ENCODE measurements around the gene DLGAP5.

The DLGAP5 gene

DNA sequence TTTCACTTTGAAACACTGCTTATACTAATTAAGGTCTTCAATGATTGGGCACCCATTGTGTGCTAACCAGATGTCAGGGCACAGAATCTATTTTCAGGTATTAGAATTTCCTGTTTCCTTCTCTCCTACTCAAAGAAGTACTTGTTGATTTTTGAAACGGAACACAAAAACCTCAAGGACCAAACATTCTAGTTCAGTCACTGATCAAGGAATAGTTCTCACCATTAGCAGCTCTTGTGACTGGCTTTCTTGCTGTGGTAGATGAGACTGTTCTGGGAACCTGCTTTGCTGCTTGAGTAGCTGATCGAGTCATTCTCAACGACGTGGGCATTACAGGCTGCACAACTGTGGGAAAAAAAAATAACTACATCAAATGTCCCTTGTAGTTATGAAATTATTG is 11.0 kb downstream of the DLGAP5 start:
- no peak for DNase-seq

DNA sequence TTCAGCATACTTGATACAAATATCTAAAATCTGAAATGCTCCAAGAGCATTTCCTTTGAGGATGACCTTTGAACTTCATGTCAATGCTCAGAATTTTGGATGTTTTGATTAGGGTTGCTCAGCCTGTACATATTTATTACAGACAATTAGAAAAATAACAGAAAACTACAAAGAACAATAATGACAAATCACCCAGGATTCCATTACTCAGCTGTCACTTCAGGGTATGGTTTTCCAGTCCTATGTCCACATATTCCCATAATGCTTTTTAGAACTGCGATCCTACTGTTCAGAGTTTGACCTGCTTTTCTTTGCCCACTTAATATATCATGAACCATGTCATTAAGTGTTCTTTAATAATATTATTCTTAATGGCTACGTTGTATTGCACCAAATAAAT is 11.4 kb downstream of the DLGAP5 start:
- DNase-seq: no peak

DNA sequence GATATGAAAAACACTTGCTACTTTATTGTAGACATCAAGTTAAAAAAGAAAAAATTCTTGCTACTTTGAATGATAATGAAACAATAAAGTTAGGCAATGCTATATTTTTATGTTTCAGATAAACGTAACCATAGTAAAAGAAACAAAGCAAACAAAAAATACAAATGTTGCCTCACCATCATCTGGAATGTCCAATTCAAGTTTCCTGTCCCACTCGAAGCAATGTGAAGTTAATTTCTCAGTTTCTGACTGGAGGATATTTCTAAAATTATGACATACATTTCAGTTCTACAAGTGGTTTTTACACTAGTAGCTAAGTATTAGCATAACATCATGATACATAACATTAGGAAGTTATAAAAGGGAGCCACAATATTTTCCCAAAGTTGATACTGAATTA is 20.9 kb downstream of the DLGAP5 start:
- DNase-seq: no peak

DNA sequence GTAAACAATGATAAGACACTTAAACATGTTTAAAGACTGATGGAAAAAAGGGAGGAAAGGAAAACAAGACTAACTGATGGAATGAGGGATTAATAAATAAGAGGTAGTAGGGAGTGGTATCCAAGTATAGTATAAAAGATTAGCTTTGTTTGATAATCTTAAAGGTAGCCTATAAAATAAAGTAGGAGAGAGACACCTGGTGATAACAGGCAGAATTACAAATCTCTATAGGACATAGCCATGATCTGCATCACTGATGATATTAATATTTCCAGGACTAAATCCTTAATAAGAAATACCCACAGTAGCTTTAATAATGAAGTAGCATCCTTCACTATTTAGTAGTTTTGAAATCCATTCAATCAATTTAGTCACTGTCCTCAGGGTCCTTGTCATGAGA is 30.4 kb downstream of the DLGAP5 start:
- DNase-seq: no peak

DNA sequence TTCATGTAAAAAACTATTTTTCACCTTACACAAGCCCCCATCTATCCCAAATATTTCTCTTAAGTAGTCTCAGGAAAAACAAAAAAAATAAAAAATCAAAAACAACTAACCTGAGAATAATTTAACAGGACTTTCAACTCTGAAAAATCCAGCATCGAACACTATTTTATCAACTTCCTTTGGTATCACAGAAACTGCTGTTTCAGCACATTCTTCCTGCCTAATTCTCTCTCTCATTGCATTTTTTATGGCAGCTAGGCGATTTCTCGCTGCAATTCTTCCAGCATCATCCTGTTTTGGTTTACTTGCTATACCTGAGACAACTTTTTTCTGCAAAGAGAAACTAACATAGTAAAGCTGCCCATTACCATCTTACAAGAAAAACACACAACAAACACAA is 33.0 kb downstream of the DLGAP5 start:
- DNase-seq: no peak

DNA sequence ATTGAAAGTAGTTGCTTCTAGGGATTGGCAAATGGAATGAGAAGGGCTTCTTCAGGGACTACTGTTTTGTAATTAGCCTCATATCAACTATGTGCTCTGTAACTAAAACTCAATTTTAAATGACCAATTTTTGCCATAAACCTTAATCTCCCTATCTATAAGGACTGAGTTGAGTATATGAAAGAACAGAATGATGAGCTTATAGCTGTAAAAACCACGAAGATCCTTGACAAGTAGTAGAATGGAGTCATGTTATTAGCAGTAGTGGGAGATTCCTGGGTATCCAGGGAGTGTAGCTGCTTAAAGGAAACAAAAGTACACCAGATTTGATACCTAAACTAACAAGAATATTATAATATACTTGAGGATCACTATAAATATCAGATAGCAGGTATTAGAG is 34.3 kb downstream of the DLGAP5 start:
- no peak for DNase-seq

DNA sequence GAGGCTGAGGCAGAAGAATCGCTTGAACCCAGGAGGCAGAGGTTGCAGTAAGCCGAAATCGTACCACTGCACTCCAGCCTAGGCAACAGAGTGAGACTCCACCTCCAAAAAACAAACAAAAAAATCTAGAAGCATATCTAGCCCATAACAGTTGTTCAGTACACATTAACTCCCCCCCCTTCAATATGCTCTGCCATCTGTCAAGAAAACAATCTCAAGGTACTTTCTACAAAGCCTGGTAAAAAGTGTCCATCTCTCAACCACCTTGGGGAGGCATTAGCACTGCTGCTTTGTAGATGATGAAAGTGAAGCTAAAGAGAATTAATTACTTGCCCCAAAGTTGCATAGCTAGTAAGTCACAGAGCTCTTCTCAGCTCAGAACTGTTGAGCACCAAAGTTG is 37.4 kb downstream of the DLGAP5 start:
- DNase-seq: no peak

DNA sequence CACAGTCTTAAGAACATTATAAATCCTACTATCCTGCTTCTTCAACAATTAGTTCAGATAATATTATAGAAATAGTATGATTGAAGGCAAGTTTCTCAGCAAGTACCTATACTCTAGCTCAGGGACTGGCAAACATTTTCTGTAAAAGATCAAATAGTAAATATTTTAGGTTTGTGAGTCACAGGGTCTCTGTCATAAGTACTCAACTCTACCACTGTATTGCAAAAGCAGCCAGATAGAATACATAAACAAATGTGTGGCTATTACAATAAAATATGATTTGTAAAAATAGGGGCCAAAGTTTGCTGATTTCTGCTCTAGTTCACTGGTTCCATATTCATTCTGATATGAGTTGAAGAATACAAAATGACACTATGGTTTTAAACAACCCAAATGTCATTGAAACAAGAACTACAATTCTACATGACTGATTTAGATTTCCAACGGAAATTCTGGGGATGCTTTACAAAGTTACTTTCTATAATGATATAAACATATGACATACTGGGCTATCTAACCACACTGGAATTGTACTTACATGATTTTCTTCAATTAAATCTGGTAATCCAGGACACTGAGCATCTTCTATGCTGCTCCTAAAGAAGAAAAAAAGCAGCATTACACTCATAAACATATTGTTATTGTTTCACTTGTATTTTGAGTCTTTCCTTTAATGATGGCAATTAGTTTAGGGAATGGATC is 39.2 kb downstream of the DLGAP5 start:
- DNase-seq: no peak

DNA sequence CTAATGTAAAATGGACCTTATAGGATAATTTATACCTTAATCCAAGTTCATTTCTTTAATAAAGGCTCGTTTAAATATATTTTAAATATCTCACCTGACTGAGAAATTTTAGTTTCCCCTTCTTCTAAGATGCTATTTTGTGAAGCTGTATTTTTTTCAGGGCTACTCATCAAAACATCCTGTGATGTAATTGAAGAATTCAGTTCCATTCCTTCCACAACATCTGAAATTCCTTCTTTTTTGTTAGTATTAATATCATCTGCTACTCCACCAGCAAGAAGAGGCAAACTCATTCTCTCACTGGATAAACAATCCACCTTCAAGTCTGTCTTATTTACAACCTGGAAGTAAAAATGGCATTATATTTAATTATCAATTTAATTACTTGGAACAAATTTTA is 39.8 kb downstream of the DLGAP5 start:
- DNase-seq: no peak

DNA sequence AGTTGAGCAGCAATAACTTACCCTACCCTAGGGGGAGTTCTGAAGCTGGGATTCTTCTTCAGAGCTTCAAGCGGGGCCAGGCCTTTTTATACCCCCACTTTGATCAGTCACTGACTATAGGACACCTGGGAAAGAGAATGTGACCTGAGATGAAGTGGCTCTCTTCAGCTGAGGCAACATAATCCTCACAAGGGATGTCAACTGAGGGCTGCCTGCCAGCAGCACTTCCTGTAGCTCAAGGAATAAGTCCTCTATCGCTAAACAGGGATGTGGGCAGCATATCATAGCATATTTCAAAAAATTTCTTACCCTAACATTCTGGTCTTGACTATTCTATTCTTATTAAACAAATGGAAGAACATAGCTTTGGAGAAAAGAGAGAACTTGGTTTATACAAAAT is 45.0 kb downstream of the DLGAP5 start:
- no peak for DNase-seq

DNA sequence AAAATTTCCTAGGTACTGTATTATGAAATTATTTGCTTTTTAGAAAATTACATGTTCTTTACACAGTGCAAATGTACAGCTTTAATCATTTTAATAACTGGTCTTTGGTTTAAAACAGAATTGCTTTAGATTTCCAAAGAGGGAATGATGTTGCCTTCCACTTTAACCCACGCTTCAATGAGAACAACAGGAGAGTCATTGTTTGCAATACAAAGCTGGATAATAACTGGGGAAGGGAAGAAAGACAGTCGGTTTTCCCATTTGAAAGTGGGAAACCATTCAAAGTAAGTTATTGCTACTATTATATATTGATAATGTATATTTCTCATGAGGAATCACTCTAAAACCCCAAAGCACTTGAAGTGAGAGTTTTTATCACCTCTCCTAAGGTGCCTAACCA is 48.9 kb downstream of the DLGAP5 start:
- no peak for DNase-seq

DNA sequence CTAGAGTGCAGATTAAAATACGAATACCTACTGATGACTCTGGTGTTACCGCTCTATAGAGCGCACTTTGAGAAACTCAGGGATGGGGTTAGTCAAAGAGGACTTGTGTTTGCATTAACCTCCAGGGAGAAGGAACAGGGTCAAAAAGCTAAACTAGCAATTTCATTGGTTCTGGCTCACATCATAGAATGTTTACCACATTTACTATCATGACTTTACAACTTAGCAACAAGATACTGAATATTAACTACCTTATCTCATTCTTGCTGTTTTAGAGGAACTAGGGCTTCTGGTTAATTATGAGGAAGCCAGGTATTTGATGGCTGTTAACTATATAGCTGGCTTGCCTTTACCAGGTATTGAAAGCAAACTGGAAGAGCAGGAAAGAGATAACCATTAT is 49.6 kb downstream of the DLGAP5 start:
- DNase-seq: no peak

DNA sequence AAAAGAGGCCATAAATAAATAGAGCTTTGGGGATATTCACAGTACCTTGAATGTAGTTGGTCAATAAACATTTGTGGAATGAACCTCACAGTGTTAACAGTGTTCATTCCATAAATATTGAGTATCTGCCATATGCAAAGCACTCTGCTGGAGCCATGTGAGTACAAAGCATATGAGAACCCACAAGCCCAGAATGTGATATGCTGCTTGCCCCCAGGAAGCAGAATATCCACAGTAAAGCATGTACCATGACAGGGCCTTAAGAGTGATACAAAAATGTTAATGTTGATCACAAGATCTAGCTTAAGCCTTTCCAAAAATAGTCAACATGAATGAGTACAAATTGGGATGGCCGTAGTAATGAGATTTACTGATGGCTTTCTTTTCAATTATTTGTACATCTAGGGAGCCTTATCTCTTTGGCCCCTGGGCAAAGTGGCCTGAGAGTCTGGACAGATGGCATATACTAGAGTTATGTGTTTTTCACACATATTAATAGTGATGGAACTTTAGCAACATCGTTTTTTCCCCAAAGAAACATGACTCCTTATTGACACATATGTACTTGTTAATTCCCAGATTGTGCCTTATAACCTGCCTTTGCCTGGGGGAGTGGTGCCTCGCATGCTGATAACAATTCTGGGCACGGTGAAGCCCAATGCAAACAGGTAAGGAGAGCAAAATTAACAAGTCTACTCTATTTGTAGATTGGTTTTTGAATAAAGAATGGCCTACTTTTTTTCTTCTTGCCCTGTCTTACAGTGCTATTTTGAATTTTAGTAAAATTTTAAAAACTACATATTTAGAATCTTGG is 51.5 kb downstream of the DLGAP5 start:
- no peak for DNase-seq

DNA sequence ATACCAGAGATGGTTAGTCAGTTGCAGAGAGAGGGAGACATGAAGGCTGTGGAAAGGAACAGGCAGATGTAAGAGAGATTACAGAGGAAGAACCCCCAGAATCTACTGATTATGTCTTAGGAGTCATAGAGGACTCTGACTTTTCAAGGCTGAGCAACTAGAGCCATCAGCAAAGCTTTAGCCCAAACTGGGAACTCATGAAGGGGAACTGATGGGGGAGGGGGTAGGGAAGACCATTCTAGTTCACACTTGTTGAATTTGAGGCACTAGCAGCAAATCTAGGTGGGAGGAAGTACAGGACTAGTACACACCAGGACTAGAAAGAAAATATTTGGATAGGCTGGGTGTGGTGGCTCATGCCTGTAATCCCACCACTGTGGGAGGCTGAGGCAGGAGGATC is 52.2 kb downstream of the DLGAP5 start:
- DNase-seq: no peak

DNA sequence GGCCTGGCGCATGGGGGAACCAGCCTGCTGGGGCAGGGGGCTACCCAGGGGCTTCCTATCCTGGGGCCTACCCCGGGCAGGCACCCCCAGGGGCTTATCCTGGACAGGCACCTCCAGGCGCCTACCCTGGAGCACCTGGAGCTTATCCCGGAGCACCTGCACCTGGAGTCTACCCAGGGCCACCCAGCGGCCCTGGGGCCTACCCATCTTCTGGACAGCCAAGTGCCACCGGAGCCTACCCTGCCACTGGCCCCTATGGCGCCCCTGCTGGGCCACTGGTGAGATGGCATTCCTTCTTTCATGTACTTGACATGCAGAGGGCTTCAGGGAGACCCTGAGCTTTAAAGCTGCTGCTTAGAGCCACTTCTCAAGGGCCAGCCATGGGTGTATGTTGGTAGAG is 53.3 kb downstream of the DLGAP5 start:
- DNase-seq: no peak

DNA sequence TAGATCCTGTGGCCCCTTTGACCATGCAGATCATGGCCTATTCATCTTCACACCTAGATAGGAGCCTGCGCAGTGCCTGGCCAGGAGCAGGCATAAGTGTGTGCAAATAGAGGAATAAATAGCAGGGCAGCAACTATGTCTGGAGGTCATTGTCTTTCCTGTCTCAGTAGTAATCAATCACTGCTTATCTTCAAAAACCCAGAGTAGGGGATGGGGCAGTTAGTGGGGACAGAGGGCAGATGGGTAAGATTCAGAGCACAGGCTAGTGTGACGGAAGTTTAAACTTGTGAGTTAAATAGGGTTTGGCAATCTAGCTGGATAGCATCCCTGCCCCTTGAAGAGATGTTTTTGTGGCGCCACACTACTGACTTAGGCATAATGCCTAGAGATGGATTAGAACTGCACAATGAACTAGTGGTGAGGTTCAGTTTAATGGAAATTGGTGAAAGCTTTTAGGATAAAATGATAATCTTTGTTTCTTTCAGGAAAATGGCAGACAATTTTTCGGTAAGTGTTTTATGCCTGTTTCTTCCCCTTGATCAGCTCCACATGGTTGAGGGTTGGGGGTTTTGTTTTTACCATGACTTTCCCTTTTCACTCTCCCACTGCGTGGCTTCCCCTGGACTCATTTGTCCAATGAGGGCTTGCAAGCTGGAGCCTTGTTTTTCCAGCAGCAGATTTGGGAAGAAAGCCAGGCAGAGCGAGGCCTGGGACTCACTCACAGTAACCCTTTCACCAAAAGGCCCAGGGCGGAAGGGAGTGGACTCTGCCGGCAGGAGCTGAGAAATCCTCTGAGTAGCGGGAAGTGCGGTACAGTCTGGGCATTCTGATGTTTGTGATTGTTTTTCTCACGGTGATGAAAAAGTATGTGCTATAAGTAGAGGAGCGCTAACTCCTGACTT is 54.2 kb downstream of the DLGAP5 start:
- peak; percentile 86 for DNase-seq

DNA sequence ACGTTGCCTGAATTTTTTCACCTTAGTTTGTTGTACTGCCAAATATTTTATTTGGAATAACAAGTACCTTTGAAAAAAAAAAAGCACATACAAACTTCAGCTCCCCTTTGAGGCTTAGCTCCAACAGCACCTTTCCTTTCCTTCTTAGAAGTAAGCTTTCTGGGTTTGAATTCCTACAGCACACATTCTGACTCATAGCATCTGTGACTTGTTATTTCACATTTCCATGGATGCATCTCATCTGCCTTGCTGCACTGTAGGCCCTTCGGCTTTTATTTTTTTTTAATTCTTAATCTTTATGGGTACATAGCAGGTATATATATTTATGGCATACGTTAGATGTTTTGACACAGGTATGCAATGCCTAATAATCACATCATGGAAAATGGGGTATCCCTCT is 55.1 kb downstream of the DLGAP5 start:
- DNase-seq: no peak

DNA sequence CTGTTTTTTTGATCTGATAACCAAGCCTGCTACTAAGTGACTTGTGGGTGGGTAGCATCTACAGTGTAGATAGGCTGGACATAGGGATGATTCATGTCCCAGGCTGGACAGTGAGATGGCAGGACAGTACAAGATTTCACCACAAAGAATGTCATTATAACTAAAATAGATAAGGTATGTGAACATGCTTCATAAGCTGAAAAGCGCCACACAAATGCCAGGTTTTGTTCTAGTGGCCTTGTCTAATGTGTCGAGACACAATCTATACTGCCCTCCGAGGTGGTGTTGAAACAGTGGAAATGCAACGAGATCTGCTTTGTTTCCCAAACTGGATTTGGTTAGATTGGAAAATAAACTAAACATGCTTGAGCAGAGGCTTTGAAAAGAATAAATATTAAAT is 58.0 kb downstream of the DLGAP5 start:
- no peak for DNase-seq

DNA sequence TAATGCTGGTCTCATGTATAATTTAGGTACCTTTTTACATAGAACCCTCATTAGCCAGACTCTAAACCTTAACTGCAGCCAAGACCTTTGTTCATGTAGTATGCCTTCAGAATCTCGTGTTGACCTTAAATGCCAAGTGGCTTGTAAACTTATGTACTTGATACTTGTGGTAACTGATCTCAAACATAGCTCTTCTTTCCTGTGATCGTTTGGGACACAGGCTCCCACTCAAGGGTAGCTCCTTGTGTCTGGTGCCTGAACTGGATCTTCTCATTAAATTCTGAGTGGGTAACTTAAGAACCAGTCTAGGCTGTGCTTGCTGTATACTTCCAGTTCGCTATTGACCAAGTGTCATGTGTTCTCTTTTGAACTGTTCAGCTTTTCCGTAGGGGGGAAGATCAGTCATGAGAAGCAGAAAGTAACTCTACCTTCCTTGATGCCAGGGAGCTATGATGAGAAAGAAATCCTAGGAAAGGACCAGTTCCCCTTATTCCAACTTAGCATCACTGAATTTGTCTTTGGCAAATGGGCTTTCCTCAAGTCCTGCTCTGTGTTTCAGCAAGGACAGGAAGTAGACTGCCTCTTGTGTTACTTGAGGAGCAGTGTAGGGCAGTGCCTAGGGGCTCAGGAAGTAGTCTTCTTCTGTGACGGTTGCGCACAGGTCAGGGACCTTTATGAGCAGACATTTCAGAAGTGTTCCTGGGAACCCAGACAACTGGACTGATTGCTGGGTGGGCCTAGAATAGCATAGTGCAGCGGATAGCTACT is 59.8 kb downstream of the DLGAP5 start:
- no peak for DNase-seq

DNA sequence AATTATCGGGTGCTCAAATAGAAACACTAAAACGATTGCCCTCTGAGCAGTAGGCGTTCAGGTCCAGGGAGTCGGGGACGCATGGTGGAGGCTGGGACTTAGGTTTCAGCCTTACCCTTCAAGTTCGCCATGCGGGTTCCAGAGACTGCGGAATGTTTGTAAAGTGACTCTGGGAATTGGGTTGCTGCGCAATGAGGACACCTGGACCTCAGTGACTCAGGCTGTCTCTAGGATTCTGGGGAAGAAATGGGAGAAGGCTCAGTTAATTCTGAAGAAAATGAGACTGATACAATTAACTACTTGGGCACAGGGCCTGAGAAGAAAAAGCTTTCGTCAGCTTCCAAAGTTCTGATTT is 61.2 kb downstream of the DLGAP5 start:
- DNase-seq: no peak

DNA sequence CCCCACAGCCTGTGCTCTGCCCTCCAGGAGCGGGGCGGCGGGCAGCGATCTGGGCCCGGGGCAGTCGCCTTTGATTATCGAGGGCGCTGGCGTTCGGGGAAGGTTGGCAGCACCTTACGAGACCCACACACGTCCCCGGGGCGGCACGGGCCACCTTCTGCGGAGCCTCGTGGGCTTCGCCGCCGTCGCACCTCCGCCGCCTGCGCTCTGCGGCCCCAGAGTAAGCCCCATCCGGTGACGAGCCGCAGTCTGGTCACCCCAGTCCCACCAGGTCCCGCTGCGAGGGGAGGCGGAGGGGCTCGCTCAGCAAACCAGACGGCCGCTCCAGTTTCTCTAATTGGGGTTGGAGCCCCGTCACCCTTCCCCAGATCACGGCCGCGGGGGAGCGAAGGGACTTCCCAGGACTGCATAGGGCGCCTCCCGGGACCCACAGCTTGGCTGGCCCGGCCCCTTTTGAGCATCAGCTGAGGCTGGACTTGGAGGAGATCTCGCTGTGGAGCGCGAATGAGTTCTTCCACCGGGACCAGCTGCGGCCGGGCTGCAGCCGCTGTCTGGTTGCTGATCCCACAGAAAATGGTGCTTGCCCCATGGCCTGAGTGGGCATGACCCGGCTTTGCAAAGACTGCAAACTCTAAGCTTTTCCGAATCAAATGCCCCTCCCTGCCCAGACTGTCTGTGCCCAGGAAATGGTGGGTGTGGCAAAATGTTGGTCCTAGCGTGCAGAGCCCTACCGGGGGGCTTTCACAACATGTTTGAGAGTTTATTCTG is 61.8 kb downstream of the DLGAP5 start:
- DNase-seq: peak; percentile 77

DNA sequence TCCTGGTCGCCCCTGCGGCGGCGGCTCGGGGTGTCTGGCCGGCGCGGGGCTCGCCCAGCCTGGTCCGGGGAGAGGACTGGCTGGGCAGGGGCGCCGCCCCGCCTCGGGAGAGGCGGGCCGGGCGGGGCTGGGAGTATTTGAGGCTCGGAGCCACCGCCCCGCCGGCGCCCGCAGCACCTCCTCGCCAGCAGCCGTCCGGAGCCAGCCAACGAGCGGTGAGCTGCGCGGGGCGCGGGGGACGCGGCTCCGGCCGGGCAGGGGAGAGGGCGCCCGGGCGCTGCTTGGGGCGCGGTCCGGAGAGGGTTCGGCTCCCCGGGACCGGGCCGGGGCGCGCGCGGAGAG is 62.3 kb downstream of the DLGAP5 start, which contains the start of gene LGALS3:
Gene LGALS3, plus strand, starts transcription at position 167 of the 342 bp plus-strand sequence. CDS start 8,122 bp downstream, outside the sequence.
- peak; percentile 74 for DNase-seq
